GM23338 (cell line): Measurements from ENCODE around the gene REEP5. TPM values are rescaled to one million over a fixed set of nuclear protein-coding genes. Genes with fewer than 3 reads are reported as not detected.

Experiments
- ATAC-seq: fragments of 200-7000 bp; cut with Tn5 transposase; 3 replicates; pipeline ENCODE4 v1.9.1; 2020
- DNase-seq: peaks from one replicate; pipeline ENCODE4 v3.0.0-alpha.2; 2015; ENCODE audit warnings: low spot score
- H2AFZ ChIP-seq: fragments of 200-600 bp; sonication (generic); 2 replicates; pipeline ENCODE4 v1.8.0; 2016; ENCODE audit warnings: antibody characterized with exemption, mild to moderate bottlenecking, moderate library complexity
- H3F3A ChIP-seq: fragments of 200-600 bp; sonication (generic); replicated peaks from 2 replicates; pipeline ENCODE4 v1.8.0; 2017; ENCODE audit warnings: antibody characterized with exemption, mixed run types, low read depth
- H3K27ac ChIP-seq: fragments of 200-600 bp; sonication (generic); 2 replicates; pipeline ENCODE4 v1.6.1; 2016; ENCODE audit warnings: low read depth
- H3K27me3 ChIP-seq: fragments of 200-600 bp; sonication (generic); 2 replicates; pipeline ENCODE4 v1.8.0; 2016; ENCODE audit warnings: mild to moderate bottlenecking, mixed run types, moderate library complexity; ENCODE audit not compliant: insufficient read depth
- H3K36me3 ChIP-seq: fragments of 200-600 bp; sonication (generic); 2 replicates; pipeline ENCODE4 v1.8.0; 2016; ENCODE audit warnings: mild to moderate bottlenecking; ENCODE audit not compliant: insufficient read depth
- H3K4me1 ChIP-seq: fragments of 200-600 bp; sonication (generic); 2 replicates; pipeline ENCODE4 v1.8.0; 2016; ENCODE audit warnings: mild to moderate bottlenecking, moderate library complexity; ENCODE audit not compliant: insufficient read depth
- H3K4me2 ChIP-seq: fragments of 200-600 bp; sonication (generic); 2 replicates; pipeline ENCODE4 v1.7.1; 2017; ENCODE audit warnings: mixed run types
- H3K4me3 ChIP-seq: fragments of 200-600 bp; sonication (generic); 2 replicates; pipeline ENCODE4 v1.6.1; 2016; ENCODE audit warnings: mixed run types
- H3K79me2 ChIP-seq: fragments of 200-600 bp; sonication (generic); replicated peaks from 2 replicates; pipeline ENCODE4 v1.8.0; 2017; ENCODE audit warnings: mild to moderate bottlenecking; ENCODE audit not compliant: insufficient read depth
- H3K9me2 ChIP-seq: fragments of 200-600 bp; sonication (generic); 2 replicates; pipeline ENCODE4 v1.8.0; 2017; ENCODE audit not compliant: insufficient read depth
- H4K20me1 ChIP-seq: fragments of 200-600 bp; sonication (generic); replicated peaks from 2 replicates; pipeline ENCODE4 v1.8.0; 2017; ENCODE audit warnings: mild to moderate bottlenecking; ENCODE audit not compliant: insufficient read depth
- H3K27ac Mint-ChIP-seq: 2 replicates; pipeline ENCODE4 v1.8.0; 2020; ENCODE audit warnings: inconsistent platforms, mild to moderate bottlenecking, moderate library complexity, mixed read lengths
- H3K27me3 Mint-ChIP-seq: 3 replicates; pipeline ENCODE4 v1.8.0; 2022; ENCODE audit warnings: low read depth, mild to moderate bottlenecking, moderate library complexity, mixed read lengths, inconsistent platforms; ENCODE audit not compliant: insufficient read depth, poor library complexity
- H3K36me3 Mint-ChIP-seq: 3 replicates; pipeline ENCODE4 v1.8.0; 2021; ENCODE audit warnings: low read depth, mild to moderate bottlenecking, inconsistent platforms, moderate library complexity, mixed read lengths
- H3K4me1 Mint-ChIP-seq: 3 replicates; pipeline ENCODE4 v1.8.0; 2020; ENCODE audit warnings: mild to moderate bottlenecking, inconsistent platforms, mixed read lengths
- H3K4me3 Mint-ChIP-seq: 3 replicates; pipeline ENCODE4 v1.8.0; 2021; ENCODE audit warnings: moderate library complexity, mild to moderate bottlenecking, inconsistent platforms, mixed read lengths
- H3K9me3 Mint-ChIP-seq: 3 replicates; pipeline ENCODE4 v1.8.0; 2020; ENCODE audit warnings: moderate library complexity, mild to moderate bottlenecking, inconsistent platforms, mixed read lengths
- CREB1 ChIP-seq: fragments of 250-450 bp; sonication (Bioruptor Pico); IDR thresholded peaks from 2 replicates; pipeline ENCODE4 v1.5.0; 2020; ENCODE audit warnings: low read depth, mild to moderate bottlenecking, moderate library complexity
- EZH2phosphoT487 ChIP-seq: fragments of 200-600 bp; sonication (generic); IDR thresholded peaks from one replicate; pipeline ENCODE4 v1.8.1; 2018; ENCODE audit warnings: antibody characterized with exemption; ENCODE audit not compliant: unreplicated experiment
- JUNB ChIP-seq: IDR thresholded peaks from one replicate; pipeline ENCODE4 v1.6.1; 2016; ENCODE audit warnings: antibody characterized with exemption; ENCODE audit not compliant: unreplicated experiment
- NANOG ChIP-seq: IDR thresholded peaks from 2 replicates; pipeline ENCODE4 v1.6.1; 2016; ENCODE audit warnings: antibody characterized with exemption, borderline replicate concordance
- ZNF331 ChIP-seq: fragments of 250-450 bp; sonication (Bioruptor Pico); IDR thresholded peaks from 2 replicates; pipeline ENCODE4 v1.5.0; 2020; ENCODE audit warnings: low read depth, mild to moderate bottlenecking, moderate library complexity
- ZNF462 ChIP-seq: fragments of 250-450 bp; sonication (Bioruptor Pico); IDR thresholded peaks from 2 replicates; pipeline ENCODE4 v1.5.0; 2020; ENCODE audit warnings: mild to moderate bottlenecking, moderate library complexity
- polyA plus RNA-seq: library from polyadenylated mRNA; unstranded; fragments of >200 nt; fragmentation: Nextera tagmentation; extraction: Ambion mirVana; gene quantifications from 2 replicates; pipeline ENCODE4 v1.2.1, GENCODE V29; 2016
- total RNA-seq: library from RNA; depleted of rRNA; stranded (reverse); fragments of >200 nt; shearing (Covaris generic); gene quantifications from 2 replicates; pipeline ENCODE4 v1.2.3, GENCODE V29; 2014
- TF ChIP-seq, protein P1 (sequence below): IDR thresholded peaks from one replicate; pipeline ENCODE4 v1.6.1; 2018; ENCODE audit warnings: antibody characterized with exemption; ENCODE audit not compliant: unreplicated experiment

The REEP5 gene
- total and polyA plus RNA-seq, 2 experiments from 2014 or later, result 32.5 to 111 TPM

GRCh38 chr5:112865128-112865527 lies 56.9 kb downstream of the REEP5 start (continued):
- TF ChIP-seq ZNF462 (CRISPR knock-in tag) (no peak), JUNB (no peak)

DNA sequence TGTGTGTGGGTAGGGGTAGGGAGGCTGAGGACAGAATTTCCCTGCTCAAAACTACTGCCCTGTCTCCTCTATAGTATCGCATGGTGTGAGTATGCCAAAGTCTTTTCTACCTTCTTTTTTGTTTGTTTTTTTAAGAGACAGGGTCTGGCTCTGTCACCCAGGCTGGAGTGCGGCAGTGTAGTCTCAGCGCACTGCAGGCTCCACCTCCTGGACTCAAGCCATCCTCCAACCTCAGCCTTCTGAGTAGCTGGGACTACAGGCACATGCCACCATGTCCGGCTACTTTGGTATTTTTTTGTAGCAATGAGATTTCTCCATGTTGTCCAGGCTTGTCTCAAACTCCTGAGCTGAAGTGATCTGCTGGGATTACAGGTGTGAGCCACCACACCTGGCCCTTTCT lies 58.5 kb downstream of the REEP5 start:
- TF ChIP-seq NANOG (no peak), CREB1 (CRISPR knock-in tag) (no peak), ZNF331 (CRISPR knock-in tag) (no peak), EZH2phosphoT487 (no peak)
- TF ChIP-seq, protein P1, sequence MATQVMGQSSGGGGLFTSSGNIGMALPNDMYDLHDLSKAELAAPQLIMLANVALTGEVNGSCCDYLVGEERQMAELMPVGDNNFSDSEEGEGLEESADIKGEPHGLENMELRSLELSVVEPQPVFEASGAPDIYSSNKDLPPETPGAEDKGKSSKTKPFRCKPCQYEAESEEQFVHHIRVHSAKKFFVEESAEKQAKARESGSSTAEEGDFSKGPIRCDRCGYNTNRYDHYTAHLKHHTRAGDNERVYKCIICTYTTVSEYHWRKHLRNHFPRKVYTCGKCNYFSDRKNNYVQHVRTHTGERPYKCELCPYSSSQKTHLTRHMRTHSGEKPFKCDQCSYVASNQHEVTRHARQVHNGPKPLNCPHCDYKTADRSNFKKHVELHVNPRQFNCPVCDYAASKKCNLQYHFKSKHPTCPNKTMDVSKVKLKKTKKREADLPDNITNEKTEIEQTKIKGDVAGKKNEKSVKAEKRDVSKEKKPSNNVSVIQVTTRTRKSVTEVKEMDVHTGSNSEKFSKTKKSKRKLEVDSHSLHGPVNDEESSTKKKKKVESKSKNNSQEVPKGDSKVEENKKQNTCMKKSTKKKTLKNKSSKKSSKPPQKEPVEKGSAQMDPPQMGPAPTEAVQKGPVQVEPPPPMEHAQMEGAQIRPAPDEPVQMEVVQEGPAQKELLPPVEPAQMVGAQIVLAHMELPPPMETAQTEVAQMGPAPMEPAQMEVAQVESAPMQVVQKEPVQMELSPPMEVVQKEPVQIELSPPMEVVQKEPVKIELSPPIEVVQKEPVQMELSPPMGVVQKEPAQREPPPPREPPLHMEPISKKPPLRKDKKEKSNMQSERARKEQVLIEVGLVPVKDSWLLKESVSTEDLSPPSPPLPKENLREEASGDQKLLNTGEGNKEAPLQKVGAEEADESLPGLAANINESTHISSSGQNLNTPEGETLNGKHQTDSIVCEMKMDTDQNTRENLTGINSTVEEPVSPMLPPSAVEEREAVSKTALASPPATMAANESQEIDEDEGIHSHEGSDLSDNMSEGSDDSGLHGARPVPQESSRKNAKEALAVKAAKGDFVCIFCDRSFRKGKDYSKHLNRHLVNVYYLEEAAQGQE, result no peak
- Histone ChIP-seq H3K79me2 (peaks cover 51% of the 10 kb centered on the region), H3K36me3 (peaks cover 51% of the 10 kb centered on the region), H3K27ac (no peak overlapping the region), H3K4me3 (no peak overlapping the region), H3F3A (0 out of 2 replicates have a peak, but pooled peaks cover 2% of the 10 kb centered on the region), H3K27me3 (no peaks in the 10 kb centered on the region), H4K20me1 (peaks cover 14% of the 10 kb centered on the region; the same call in 1 of the 2 replicates), H2AFZ (no peak overlapping the region), H3K9me2 (no peaks in the 10 kb centered on the region), H3K4me1 (peaks cover 6% of the 10 kb centered on the region; the same call in 1 of the 2 replicates), H3K4me2 (no peak overlapping the region)
- DNase-seq (no peak), ATAC-seq (no peak)
- Mint-ChIP-seq H3K27ac (no peak overlapping the region), H3K9me3 (peaks cover 5% of the 10 kb centered on the region; the same call in 2 of the 3 replicates), H3K4me1 (peaks cover 15% of the 10 kb centered on the region), H3K4me3 (peak overlapping the region; percentile 98; the same call in 2 of the 3 replicates), H3K36me3 (peaks cover 60% of the 10 kb centered on the region), H3K27me3 (peaks cover 4% of the 10 kb centered on the region)
